CMK (cell line): Measurements from ENCODE around the gene NMRK2.
"Not testable (repeated sequence)": the region's sequence is repeated elsewhere in the genome, so short reads cannot be mapped to it uniquely, and the experiment has no call there.

Source experiments
- DNase-seq: peaks from one replicate; pipeline ENCODE4 v3.0.0-alpha.2; 2010; ENCODE audit warnings: low read depth

Gene NMRK2

DNA sequence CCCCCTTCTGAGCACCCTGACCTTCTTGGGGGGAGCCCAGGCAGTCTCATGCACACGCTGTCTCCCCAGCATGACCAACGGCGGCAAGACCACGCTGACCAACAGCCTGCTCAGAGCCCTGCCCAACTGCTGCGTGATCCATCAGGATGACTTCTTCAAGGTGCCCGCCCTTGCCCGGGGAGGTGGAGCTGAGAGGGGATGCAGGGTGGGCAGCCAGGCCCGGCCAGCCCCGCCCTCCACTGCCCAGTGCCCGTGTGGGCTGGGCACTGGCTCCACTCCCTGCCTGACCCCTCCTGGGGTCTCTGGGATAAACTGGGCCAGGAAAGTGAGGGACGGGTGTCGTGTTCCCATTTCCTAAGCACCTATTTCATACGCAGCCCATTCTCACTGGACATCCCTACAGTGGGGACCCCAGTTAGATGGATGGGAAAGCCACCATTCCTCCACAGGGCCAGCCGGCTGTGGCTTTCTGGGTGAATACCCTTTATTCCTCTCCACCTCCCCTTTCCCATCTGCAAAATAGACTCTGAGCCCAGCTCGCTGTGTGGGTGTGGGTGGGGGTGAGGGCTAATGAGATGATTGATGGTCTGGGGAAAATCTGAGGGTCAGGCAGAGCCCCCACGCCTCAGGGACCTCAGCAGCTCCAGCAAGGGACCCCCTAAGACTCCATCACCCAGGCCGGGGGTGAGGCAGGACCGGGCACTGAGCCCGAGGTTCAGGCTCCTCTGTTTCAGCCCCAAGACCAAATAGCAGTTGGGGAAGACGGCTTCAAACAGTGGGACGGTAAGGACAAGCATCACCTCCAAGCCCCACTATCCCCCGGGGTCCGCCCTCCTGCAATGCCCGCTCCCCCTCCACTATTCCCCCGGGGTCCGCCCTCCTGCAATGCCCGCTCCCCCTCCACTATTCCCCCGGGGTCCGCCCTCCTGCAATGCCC is 3.9 kb downstream of the NMRK2 start:
- no peak for DNase-seq

DNA sequence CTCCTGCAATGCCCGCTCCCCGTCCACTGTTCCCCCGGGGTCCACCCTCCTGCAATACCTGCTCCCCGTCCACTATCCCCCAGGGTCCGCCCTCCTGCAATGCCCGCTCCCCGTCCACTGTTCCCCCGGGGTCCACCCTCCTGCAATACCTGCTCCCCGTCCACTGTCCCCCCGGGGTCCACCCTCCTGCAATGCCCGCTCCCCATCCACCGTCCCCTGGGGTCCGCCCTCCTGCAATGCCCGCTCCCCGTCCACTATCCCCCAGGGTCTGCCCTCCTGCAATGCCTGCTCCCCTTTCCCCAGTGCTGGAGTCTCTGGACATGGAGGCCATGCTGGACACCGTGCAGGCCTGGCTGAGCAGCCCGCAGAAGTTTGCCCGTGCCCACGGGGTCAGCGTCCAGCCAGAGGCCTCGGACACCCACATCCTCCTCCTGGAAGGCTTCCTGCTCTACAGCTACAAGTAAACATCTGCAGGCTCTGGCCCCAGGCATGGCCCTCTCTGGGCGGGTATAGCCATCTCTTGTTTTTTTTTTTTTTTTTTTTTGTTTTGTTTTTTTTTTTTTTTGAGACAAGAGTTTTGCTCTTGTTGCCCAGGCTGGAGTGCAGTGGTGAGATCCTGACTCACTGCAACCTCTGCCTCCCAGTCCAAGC is 5.6 kb downstream of the NMRK2 start:
- not testable (repeated sequence) for DNase-seq

DNA sequence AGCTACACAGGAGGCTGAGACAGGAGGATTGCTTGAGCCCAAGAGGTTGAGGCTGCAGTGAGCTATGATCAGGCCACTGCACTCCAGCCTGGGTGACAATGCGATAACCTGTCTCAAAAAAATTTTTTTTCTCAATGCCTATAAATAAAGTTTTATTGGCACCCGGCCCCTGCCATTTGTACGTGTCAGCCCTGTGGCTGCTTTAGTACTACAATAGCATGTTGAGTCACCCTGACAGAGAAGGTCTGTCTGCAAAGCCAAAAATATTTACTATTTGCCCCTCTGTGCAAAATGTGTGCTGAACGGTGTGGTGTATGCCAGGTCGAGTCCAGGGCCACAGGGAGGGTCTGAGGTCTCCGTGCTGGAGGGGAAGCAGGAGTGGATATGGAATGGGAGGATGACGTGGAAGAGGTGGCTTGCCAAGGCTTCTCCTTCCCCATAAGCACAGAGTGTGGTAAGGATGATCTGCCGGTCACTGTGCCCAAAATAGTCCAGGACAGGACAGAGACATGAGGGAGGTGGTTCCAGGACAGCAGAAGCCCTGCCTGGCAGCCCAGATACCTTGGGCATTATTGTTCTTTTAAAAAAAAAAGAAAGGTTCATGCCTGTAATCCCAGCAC is 10.0 kb downstream of the NMRK2 start:
- no peak for DNase-seq

DNA sequence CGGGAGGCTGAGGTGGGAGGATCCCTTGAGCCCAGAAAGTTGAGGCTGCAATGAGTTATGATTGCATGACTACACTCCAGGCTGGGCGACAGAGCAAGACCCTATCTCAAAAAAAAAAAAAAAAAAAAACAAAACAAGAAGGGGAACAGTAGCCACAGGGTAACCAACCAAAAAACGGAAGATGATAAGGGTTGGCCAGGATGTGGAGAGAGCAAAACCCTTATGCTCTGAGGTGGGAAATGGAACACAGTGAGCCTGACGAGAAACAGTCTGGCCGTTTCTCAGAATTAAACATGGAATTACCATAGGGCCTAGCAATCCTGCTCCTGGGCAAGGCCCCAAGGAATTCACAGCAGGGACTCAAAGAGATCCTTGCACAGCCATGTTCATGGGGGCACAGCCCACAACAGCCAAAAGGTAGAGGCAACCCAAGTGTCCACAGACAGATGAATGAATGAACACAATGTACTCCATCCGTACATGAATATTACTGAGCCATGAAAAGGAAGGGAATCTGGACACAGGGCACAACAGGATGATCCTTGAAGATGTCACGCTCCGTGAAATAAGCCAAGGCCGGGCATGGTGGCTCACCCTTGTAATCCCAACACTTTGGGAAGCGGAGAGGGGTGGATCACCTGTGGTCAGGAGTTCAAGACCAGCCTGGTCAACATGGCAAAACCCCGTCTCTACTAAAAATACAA is 11.3 kb downstream of the NMRK2 start:
- no peak for DNase-seq

DNA sequence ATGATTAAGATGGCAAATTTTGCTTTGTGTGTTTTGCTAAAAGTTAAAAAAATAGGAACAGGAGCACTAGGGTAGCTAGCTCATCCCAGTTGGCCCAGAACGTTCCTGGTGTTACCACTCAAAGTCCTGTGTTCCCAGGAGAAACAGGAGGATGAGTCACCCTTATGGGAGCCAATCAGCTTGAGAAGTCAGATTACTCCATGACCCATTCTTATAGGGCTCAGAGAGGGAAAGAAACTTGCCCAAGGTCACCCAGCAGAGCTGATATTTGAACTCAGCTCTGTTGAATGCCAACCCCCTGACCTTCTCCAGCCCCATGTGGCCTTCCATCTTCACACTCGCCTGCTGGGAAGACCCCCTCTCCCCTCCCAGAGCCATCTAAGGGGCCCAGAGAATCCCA is 13.0 kb downstream of the NMRK2 start:
- DNase-seq: no peak

DNA sequence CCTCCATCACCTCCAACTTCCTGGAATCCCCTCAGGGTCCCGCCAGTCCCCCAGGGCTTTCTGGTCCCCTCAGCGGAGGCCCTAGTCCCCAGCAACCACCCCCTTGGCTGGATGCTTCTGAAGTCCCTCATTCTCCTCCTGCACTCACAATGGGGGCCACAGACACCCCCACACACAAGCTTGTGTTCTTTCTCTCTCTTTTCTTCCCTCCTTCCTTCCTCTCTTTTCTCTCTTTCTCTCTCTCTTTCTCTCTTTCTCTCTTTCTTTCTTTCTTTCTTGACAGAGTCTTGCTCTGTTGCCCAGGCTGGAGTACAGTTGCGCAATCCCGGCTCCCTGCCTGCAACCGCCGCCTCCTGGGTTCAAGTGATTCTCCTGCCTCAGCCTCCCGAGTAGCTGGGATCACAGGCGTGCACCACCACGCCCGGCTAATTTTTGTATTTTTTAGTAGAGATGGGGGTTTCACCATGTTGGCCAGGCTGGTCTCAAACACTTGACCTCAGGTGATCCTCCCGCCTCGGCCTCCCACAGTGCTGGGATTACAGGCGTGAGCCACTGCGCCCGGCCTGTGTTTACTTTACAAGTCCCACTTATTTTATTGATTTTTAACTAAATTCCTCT is 14.6 kb downstream of the NMRK2 start:
- DNase-seq: not testable (repeated sequence)

DNA sequence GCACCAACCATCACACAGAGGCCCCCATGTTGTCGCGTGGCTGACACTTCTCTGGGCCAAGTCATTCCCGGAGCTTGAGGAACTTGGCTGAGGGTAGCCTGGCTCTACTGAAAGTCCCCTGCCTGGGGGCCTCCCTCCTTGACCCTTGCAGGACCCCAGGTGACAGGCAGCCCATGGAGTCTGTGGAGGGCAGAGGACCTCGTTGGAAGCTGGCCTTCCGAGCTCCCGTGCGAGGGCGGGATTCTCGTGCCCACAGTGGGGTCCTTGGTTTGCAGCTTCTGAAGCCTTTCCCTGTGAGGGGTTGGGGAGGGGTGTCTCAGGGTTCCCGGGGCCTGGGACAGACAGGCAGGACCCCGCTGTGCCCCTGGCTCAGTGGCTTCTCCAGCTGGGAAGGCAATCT is 16.4 kb downstream of the NMRK2 start:
- DNase-seq: no peak

DNA sequence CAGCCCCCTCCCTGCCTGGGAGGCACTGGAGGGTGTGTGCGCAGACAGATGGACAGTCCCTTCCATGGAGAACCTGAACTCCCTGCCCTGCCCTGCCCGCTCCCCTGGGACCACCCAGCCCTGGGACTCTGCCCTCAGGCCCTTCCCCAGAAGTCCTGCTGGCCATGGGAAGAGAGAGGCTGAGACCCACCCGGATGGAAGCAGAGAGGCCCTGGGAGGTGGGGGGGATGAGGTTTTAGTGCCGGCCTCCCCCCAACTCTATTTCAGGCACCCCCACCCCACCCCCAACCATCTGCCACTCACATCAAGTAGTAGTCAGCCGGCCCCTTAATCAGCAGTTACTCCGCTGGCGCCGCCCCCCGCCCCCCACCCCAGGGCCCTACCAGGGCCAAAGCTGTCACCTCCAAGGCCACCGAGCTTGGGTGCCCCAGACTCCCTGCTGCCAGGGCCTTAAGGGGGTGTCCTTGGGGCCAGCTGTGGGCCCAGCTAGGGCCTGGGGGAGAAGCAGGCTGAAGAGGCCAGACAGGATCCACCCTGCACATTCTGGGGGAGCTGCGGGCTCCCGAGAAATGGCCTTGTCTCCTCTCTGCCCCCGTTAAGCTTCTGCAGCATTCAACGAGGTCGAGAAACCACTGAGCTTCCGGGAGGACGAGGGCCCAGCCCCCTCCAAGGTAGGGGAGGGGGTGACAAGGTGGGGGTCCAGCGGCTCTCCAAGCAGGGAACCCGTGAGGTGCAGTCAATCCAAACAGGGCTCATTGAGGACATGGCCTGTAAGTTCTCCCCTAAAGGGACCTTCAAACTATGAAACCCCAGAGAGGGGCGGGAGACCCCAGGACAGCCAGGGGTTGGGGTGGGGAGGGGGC is 17.4 kb downstream of the NMRK2 start:
- peak; percentile 64 for DNase-seq

DNA sequence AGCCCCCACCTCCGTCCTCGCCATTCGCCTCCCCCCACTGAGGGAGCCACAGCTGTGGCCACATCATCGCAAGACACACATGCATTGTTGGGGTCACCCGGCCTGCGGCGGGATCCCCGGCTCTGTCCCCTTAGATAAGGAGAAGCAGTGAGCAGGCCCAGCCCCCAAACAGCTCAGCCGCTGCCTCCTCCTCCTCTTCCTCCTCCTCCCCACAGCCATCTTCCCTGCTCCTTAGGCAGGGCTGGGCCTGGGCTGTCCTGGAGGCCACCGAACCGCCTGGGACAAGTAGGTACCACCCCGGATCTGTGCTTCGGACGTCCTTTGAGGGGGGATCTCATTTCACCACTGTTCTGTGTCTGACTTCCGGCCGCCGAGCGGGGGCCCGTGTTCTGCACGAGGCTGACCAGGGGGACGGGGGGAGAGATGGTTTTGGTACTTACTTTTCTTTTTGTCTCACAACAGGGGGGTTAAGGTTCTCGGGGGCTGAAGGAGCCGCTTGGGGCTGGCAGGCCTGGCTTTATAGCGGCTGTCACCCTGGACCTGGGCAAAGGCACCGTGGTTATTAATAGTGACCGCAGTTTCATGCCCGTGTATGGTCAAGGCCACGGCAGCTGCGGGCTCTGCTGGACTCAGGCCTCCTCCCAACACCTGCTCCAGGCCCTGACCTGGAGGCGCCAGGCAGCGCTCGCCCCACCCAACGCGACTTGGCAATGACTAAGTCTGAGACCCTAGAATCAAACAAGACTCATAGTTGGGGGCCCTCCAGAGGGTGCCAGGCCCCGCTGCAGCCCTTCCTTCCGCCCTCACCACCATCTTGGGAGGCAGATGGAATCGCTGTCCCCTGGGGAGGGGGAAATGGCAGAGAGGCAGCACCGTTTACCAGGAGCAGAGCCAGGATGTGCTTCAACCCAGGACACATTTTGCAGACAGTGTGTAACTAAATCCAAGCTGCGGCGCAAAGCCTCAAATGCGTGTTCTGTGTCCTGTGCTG is 18.3 kb downstream of the NMRK2 start:
- peak; percentile 92 for DNase-seq

DNA sequence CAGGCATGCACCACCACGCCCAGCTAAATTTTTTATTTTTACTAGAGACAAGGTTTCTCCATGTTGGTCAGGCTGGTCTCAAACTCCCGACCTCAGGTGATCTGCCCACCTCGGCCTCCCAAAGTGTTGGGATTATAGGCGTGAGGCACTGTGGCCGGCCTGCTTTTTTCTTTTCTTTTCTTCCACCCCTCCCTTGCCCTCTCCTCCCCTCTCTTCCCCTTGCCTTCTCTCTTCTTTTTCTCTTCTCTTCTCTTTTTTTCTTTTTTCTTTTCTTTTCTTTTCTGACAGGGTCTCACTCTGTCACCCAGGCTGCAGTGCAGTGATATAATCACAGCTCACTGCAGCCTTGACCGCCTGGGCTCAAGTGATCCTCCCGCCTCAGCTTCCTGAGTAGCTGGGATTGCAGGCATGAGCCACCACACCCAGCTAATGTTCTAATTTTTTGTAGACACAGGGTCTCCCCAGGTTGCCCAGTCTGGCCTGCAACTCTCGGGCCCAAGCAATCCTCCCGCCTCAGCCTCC is 19.9 kb downstream of the NMRK2 start:
- DNase-seq: not testable (repeated sequence)

DNA sequence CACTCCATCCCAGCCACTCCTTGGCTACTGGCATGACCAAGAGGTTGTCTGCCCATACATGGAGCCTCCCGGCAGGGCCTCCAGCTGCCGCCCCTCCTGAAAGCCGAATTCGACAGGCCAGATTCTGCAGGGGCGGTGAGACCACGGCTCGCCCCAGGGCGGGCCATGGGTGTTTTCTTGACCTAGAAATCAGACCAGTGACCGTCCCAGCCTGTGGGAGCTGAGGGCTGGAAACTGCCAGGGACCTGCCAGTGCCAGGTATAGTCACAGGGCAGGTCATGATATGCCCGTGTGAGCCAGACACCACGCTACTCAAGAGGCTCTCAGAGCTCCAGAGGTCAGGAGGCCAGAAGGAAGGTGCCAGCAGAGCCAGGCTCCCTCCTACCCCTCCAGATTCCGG is 21.2 kb downstream of the NMRK2 start:
- no peak for DNase-seq

DNA sequence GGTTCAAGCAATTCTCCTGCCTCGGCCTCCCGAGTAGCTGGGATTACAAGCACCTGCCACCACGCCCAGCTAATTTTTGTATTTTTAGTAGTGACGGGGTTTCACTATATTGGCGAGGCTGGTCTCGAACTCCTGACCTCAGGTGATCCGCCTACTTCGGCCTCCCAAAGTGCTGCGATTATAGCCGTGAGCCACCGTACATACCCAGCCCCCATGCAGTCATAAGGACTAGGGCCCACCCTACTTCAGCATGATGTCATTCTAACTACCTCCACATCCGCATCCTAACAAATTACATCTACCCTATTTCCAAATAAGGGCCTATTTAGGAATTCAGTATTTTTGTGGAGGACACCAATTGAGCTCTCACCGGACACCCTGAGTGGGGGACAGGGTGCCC is 22.4 kb downstream of the NMRK2 start:
- not testable (repeated sequence) for DNase-seq

DNA sequence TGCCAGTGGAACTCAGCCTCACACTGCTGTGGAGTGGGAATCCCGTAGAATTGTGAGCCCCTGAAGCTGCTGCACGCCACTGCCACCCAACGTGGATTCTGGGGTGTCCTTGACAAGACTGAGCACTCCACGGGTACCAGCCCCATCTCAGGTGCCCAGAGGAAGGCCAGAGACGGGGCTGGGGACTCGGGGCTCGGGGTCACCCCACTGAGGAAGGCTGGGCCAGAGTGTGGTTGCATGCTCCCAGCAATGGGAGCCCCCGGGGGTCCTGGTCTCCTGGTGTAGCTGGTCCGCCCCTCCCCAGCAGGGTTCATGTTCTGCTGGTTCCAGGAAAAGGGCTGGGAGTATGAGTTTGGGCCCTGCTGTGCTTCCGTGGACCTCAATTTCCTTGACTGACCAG is 22.8 kb downstream of the NMRK2 start:
- DNase-seq: no peak

DNA sequence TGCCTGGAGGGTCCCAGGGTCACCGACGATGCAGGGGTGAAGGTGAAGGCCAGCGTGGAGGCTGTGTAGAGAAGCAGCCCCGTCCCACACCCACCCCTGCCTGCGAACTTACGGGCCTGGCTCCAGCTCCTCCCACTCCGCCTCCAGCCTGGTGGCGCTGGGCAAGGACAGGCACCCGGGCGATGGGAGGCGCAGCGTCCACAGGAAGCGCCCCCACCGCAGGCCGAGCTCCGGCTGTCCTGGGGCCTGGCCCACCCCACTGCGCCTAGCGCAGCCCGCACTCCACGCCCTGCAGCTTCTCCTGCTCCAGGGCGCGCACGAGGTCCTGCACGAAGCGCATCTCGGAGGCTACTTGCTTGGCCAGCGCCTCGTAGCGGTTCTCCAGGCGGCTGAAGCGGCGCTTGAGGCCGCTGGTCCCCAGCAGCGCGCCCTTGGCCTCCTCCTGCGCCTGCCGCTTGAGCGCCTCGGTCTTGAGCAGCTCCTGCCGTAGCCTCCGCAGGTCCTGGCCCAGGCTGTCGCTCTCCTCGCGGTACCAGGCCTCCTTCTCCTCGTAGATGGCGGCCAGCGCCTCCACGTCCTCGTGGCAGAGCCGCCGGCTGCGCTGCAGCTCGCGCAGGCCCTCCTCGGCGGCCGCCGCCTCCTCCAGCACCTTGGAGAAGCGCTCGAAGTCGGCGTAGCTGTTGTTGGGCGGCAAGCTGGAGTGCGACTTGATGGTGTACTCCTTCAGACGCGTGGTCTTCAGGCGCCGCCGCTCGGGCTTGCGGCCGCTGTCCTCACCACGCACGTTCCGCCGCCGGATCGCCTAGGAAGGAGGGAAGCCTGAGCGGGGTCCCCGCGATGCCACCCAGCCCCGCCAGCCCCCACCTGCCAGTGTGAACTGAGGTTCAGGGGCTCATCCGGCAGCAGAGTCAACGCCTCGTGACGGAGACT is 26.2 kb downstream of the NMRK2 start:
- DNase-seq: no peak

DNA sequence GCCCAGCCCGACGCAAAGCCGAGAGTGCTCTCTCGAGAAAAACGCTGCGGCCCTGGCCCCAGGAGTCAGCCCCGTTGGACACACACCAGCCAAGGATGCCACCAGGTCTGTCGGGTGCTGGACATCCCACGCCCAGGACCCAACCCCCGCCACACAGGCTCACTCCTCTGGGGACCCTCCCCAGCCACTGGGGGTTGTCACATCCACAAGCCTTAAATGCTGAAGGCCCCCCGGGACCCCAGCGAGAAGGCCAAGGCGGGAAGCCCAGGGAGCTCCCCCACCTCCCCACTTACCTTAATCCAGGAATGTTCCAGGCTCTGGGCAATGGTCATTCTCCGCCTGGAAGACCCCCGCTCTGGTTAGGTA is 26.9 kb downstream of the NMRK2 start:
- DNase-seq: no peak

DNA sequence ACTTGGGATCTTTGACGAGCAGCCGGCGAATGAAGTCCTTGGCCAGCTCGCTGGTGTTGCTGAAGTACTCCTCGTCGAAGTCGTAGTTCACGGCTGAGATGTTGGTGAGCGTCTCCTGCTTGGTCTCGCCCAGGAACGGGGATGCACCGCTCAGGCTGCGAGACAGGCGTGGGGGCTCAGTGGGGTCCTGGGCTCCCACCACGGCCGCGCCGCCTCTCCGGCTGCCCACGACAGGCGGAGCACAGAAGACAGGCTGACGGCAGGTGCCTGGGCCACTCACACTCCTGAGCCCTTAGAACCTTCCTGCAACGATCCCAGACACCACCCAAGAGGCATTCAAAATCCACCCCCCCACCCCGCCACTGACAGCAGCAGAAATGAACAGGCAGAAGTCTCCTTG is 28.1 kb downstream of the NMRK2 start:
- DNase-seq: no peak

DNA sequence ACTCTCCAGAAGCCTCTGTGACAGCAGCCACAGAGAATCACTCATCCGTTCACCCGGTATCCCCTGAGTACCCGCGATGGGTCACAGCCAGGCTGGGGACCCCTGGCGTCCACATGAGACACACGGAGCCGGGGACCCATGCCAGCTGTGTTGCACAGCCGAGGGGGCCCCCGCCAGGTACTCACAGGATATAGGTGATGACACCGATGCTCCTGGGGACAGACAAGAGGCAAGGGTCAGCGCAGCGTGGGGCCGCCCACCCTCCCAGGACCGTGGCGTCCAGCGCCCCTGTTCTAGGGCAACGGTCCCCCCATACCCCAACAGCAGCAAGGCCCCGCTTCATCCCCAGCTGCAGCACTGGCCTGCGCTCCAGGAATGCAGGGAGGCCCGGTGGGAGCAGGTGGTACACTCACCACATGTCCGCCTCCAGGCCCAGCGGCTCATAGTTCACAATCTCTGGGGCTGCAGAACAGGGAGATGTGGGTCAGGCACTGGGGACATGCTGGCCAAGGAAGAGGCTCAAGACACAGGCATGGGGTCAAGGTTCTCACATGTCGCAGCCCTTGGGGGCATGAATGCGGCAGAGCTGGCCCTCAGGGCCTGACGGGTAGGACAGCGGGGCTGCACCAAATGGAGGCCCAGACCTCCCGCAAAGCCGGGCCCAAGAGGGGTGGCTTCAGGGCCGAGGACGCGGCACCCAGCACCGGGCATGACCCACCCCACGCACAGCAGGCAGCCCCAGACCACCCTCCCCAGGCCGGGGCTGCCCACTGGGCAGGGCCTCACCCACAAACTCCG is 30.8 kb downstream of the NMRK2 start:
- no peak for DNase-seq
